NCI-H1694 treated with DMSO at 0.1 percent for 48 hours (cell line): Measurements from ENCODE around the gene FGG.

ENCODE experiments used
- DNase-seq: peaks from one replicate; lab custom pipeline; 2025; lab: John Stamatoyannopoulos, UW

FGG gene

DNA sequence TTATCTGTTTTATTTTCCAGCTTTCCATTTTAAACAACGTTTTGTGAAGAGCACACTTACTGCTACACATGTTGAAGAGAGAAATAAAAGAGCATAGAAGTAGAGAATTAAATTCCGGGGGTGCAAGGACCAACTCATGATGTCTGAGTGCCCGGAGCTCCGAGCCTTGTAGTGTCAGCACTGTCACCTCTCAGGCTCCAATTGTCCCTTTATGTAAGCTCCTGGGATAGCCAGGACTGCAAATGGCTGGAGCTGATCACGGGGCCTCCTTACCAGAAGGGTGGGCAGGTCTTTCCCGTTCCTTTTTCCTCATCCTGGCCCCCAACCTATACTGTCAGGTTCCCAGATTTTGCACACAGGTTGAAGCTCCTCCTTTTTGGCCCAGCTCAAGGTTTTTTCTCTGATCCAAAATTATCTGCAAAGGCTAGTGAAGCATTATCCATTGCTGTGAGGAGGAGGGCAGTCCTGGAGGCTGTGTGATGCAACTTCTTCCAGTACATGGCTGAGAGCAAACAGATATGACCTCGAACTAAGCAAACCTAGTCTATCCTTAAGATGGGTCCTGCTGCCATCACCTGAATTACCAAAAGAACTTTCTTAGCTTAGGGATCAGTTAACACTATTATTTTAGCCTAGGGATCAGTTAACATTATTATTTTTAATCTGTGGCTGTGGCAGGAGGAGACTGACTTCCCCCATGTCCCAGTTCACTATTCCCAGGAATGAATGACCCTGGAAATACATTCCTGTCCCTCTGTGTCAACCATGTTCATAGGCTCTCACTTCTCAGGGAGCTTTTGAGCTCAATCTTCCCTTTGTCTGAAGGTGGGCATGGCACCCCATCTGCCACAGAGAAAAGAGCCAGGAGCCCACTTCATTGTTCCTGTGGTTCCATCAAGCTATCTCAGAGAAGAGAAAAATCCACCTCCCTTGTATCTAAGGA lies at the start of gene FGG:
Gene FGG (minus strand): TSS at position 185 of the 943 bp plus-strand sequence. CDS start 47 bp downstream, at position 138.
- DNase-seq: no peak

DNA sequence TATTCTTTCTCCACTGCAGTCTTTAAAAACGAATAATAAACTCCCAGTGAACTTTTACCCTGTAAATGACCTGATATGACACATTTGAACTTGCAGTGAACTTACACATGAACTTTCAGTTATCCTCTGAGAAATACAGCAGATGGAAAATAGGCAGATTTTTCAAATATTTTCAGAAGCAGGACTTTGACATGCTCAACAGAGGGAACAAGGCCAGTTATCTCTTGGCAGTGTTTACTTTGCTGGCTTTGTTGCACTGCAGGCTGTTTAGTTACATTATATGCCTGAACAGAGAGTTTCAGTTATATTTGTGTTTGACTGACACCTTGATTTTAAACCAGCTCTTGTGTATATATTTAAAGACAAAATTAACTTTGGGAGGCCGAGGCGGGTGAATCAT lies 47.6 kb upstream of the FGG start:
- no peak for DNase-seq

DNA sequence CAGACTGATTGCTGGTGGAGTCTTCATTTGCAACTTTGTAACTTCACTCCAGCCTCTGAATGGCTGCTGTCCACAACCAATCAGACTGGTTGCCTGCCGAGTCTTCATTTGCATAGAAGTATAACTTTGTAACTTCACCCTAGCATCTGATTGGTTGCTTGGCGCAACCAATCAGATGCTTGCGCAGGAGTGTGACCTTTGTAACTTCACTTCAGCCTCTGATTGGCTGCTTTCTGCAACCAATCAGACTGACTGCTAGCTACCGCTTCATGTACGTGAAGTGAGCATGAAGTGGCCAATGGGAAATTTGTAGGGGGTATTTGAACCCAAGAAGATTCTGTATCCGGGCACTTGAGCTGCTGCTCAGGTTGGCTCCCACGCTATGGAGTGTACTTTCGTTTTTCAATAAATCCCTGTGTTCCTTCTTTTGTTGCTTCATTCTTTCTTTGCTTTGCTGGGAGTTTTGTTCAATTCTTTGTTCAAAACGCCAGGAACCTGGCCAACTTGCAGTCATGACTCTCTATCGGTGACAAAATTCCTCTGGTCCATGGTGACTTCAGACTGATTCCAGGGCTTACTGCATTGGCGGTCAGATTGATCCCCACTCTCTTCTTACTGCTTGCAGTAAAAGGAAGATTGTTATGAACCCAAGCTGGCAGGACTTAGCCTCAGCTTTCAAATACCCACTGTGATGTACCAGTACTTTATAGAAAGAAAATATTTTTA lies 46.4 kb upstream of the FGG start:
- DNase-seq: no peak

DNA sequence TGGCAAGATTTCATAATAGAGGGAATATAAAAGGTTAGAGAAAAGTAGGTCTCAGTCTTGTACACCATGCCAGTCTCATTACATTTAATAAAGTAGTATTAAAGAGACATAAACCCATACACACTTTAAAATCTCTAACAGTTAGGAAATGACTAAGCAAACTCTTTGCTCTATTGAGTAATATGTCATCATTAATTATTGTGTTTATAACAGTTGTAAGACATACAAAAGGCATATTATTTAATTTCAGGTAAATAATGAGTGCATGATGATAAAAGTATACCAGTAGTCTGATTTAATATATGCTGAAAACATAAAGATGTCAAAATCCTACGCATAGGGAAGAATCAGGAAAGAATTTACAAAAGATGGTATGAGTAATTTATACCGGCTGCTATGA lies 31.0 kb upstream of the FGG start:
- DNase-seq: no peak

DNA sequence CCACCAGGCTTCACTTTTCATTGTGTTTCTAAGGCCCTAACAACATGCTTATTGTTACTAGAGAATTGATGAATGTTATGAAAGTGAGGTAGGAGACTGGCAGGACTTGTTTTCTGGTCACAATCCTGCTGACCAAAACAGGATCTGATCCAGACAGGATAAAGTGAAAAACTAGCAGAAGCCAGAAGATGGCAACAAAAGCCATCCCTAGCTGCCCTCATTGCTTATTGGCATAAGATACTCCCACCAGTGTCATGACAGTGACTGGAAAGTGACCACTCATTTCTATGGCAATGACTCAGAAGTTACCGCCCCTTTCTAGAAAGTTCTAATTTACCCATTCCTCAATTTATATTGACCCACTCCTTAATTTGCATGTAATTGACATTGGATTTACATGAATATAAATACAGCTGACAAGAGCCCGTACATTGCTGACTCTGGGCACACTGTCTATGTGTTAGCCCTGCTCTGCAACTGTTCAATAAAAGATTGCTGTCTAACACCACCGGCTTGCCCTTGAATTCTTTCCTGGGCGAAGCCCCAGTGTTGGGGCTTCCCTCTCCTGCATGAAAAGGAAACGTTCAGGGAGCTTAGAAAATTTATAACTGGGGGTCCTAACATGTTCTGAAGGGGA lies 30.0 kb upstream of the FGG start:
- no peak for DNase-seq

DNA sequence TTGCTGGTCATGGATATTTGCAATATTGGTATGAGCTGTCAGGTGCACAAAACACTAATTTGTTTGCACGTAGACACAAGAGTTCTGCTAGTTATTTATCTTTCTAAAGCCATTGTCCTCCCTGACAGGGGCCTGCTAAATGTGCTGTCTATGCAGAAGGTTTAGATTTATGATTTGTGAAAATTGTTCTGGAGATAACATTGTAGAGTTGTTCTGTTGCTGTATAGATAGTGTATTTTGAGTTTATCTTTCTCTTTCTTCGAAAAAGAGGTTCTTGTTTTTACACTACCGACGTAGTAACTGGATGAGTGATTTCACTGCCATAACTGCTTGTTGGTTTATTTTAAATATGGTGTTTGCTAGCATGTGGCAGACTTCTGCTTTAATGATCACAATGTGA lies 28.5 kb upstream of the FGG start:
- DNase-seq: no peak

DNA sequence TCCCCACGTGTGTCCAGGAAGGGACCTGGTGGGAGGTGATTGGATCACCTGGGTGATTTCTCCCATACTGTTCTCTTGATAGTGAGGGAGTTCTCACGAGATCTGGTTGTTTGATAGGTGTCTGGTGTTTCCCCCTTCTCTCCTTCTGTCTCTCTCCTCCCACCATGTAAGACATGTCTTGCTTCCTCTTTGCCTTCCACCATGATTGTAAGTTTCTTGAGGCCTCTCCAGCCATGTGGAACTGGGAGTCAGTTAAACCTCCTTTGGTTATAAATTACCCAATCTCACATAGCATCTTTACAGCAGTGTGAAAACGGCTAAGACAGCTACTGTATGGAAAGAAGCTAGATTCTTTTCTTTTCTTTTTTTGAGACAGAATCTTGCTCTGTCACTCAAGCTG lies 21.6 kb upstream of the FGG start:
- DNase-seq: no peak

DNA sequence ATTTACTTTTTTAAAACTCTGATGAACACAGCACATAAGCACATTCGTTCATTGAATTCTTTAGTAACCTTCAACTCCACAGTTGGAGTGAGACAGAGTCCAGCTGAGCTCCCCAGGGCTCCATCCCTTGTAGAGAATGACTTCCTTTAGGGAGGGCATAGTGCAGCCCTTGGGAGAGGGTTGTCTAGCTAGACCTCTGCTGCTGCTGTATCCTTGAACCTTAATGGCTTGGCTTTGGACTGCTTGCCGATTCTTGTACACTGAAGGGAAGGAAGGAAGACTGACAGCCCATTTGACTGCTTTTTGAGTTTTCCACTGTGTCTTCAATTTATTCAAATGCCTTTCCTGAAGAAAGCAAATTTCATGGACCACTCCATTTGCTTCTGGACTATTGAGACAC lies 19.4 kb upstream of the FGG start:
- DNase-seq: no peak

DNA sequence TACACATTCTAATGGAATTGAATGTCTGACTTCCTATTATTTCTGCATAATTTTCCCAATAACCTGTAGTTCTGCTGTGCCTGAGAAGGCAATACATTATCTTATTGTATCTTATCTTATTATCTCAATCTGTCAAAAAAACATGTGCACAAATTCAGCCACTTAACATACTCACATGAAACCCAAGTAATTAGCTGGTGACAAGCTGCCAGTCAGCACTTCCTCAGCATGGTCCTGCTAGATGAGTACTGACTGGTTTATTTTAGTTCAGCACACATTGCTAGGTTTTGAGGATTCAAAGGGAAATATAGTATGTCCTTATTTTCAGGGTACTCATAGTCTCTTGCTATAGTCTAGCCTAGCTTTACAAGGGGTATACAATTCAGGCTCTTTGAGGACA lies 17.9 kb upstream of the FGG start:
- no peak for DNase-seq

DNA sequence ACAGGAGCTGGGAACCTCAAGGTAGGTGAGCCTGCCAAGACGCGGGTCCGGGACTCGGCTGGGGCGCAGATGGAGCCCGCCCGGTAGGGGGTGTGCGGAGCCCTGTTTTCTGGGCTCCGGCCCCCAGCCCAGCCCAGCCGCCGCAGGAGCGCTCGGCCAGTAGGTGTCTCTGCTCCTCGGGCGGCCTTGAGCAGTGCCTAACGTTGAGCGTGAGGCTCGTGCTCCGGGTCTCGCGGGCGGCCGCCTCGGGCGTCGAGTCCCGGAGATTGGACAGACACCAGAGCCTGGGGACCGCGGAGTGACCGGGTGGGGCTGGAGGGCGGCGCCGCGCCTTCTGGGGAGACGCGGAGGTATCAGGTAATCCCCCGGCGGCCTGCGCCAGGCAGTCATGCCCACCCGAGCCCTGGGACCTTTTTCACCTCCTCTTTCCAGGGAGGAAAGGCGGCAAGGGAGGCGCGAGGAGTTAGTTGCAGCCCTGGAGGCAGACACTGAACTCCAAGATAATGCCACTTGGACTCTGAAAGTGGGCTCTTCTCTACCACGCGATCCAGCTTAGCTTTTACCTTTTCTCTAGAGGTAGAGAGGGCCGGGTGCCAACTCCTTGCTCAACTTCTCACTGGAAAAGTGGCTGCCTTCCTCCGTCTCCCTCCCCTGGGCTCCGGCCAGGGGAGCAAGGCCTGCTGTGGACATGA lies 14.5 kb upstream of the FGG start:
- no peak for DNase-seq

DNA sequence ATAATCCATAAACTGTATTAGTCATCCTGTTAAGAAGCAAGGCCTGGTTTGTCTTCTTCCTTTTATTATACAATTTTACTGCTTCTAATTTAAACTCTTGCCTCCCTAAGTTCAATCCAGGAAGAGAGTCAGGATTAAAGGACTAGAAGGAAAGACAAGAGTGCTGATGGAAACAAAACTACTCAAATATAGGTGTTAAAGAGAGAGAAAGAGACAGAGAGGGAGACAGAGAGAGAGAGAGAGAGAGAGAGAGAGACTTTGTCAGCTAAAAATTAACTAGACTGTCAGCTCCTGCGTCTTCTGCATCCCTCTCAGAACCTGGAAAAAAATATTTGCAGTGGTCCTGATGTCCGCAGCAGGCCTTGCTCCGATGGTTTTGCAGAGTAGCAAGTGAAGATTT lies 13.5 kb upstream of the FGG start:
- DNase-seq: no peak

DNA sequence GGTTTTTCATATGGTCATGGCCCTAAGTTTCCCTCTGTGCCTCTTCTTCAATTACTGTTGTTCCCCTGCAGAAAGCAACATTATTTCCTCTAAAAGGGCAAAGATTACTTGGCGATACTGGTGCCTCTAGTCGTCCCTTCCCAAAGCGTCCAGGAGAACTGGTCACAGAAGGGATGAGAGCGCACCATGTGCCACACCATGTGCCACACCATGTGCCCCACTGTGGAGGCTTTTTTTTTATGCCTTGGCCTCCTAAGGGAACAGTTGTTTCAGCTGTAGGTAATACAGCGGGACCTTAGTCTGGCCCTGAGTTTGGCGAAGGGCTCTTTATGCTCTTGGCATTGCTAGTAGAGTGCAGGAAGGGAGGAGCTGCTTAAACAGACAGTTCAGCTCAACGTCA lies 11.5 kb upstream of the FGG start:
- no peak for DNase-seq

DNA sequence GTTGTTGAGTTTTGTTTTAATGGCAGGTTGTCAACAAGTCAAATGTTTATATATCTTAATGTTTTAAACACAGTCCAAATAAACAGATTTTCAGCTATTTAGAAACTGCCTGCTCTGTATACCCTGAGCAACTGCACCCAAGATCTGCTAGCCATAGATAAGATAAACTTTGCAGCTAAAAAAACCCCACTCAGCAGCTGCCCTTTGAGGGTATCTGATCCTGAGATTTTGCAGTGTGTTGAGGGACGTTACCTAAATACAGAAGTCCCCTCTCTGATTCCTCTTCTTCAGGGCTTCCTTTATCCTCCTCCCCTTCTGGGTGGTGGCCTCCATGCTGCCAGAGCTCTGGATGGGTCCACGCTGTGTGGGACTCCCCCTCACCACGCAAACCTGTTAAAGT lies 11.0 kb upstream of the FGG start:
- DNase-seq: no peak

DNA sequence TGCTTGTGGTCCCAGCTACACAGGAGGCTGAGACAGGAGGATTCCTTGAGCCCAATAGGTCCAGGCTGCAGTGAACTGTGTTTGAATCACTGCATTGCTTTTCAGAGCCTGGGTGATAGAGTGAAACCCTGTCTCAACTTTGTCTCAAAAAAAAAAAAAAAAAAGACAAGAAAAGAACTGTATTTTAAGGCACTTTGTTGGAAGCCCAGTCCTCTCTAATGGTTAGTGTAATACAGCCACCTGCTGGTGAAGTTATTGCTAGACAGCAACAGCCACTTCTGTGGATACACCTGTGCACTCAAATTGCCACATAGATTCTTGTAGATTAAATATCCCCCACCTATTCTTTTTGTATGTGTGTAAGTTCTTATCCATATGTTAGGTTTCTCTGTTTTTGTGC lies 10.1 kb upstream of the FGG start:
- DNase-seq: peak; percentile 14

DNA sequence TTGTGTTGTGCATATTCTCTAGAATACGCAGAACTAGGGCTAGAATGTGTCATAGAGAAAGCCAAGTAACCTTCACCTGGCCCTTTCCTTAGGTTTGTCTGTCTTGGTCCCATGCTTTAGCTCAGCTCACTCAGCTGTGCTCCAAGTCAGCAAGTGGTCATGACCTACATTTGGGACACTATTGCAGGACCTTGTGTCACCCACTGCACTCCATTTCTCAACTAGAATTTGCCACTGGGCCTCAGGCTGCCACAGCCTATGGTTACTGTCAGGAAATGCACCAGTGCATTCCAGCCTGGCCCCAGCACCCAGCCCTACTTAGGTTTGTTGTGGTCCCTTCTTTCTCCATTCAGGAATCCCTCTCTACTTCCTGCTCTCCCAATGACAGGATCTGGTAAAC lies 7.7 kb upstream of the FGG start:
- DNase-seq: no peak

DNA sequence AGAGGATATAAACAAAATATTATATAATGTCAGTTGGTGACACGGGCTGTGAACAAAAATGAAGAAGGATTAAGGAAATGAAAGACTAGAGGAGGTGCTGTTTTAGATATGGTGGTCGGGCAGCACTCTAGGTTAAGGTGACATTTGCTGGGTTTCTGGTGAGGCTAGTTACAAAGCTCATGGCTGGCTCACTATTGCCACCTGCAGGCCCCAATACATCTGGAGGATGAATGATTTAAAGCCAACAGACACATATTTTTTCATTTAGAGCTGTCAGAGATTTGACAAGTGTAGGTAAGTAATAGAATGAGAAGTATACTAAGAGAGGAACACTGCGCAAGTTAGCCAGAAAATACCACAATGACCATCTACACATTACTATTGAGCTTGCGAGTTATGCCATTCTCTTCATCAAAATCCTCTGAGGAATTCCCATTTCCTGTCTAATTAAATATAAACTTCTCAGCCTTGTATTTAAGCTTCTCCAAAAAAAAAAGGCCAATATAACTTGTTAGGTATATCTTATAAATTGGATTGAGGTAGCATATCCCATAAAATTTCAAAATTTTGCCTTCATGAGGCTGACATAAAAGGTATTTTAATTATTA lies 6.4 kb upstream of the FGG start:
- peak; percentile 24 for DNase-seq

DNA sequence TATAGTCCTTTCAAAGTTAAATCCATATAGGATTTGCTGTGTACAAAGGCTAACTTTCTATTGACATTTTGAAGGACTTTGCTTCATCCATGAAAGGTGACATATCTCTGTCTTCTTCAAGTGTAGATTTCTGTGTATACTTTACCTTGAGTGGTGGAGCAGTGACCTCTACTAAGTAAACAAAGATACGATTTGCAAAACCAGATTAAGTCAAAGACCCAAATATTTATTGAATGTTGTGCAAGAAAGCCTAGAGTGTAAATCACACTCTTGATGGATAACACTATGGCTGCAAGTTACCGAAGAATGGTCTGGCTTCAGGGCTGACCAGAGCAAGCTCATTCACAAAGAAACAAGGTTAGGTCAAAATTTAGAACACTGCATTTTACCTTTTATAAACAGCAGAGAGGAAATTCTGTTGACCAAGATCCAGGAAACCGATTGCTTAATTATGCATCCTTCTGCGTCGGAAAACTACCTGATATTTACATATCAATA lies 5.4 kb upstream of the FGG start:
- DNase-seq: no peak

DNA sequence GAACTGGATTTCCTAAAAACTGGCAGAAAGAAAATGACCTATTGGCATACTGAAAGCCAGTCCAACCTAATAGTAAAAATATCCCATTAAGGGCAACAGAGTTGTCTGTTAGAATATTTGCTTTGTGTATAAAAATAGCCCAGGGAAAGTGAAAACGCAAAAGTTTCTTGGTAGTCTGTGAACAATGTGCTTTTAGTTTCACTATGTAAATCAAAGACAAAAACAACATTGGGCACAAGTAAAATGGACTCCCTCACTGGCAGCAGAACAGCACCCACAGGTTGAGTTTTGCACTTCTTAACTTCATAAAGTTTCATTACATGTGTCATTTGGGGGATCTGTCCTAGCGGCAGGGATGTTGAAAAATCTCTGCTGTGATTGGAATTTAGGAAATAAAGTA lies 4.3 kb upstream of the FGG start:
- no peak for DNase-seq

DNA sequence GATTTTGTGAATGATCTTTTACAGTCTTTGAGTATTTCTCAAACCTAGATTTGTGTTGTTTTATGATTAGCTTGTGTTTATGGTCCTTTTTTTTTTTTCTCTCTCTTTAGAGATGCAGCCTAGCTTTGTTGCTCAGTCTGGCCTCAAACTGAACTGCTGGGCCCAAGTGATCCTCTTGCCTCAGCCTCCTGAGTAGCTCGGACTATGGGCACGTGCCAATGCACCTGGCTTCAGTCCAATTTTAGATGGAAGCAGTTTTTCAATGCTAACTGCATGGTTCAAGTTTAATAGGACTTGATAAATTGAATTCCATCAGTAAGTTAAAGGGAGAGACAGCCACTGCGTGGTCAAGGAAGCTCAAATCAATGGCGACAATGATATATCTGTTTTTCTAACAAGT lies 3.8 kb upstream of the FGG start:
- no peak for DNase-seq

DNA sequence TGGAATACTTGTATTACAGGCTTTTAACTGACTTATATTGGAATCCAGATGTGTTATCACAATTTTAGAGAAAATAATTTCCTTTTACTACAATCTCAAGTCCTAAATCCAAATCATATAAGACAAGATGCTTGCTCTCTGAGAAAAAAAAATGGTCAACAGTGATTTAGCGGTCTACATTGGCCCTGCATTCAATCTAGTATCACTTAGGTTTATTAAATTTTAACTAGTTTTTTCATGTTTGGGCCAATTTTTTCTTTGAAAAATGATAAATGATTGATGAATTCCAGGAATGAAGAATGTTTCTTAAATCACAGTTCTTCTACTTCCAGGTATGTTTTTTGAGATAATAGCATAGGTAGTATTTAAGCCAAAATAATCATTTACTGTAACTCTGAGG lies 2.8 kb upstream of the FGG start:
- no peak for DNase-seq

DNA sequence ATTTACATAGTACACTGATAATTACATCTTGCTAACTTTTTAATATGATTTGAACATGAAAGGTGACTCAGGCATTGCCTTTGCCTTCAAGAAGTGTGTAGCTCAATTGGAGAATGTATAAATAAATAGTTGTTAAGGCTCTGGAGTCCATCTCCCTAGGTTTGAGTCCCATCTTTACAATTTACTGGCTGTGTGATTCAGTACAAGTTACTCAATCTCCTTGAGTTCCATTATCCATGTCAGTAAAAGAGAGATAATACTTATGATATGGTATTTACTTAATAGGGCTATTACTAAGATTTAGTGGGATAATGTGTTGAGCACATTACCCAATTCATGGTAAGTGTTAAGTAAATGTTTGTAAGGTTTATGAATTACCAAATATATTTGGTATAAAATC lies 1.9 kb upstream of the FGG start:
- DNase-seq: no peak

DNA sequence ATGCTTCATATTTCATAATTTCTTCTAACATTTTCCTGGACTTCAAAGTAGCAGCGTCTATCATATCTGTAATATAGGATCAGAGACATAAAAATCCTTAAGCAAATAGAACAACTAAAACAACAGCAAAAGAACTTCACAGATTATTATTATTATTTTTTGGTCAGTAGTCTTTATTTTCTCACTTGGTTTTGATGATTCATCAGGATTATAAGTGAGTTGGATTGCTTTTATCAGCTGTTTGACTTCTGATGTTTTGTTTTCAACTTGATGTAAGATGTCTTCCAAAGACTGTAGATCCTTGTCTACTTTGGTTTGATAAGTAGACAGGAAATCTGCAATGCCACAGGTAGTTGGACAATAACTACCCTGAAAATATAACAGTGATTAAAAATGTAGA lies 623 bp downstream of the FGG start:
- no peak for DNase-seq
